SK-N-SH (cell line): ENCODE results near the gene HNRNPF. TPM values are rescaled to one million over a fixed set of nuclear protein-coding genes. Genes with fewer than 3 reads are reported as not detected.
"Not testable (repeated sequence)": the region's sequence is repeated elsewhere in the genome, so short reads cannot be mapped to it uniquely, and the experiment has no call there.

Source experiments
- CTCF ChIA-PET: fragments of 300-600, 350-600 bp; formaldehyde crosslinking; extraction: SDS; loops from one replicate; lab custom pipeline; 2021; lab: Yijun Ruan, JAX
- POLR2A ChIA-PET: fragments of 350-600 bp; sonication (Branson Sonifier 250); formaldehyde crosslinking; extraction: SDS; loops from one replicate; lab custom pipeline; 2020; ENCODE audit warnings: antibody characterized with exemption, inconsistent platforms; lab: Yijun Ruan, JAX
- DNase-seq: peaks from one replicate; pipeline ENCODE4 v3.0.0; 2012
- H2AFZ ChIP-seq: fragments of 200-600 bp; sonication (generic); 2 replicates; pipeline ENCODE4 v1.8.1; 2016; ENCODE audit warnings: antibody characterized with exemption, mild to moderate bottlenecking, low read depth
- H3F3A ChIP-seq: fragments of 200-600 bp; sonication (generic); replicated peaks from 2 replicates; pipeline ENCODE3; 2016; ENCODE audit warnings: antibody characterized with exemption, mild to moderate bottlenecking; ENCODE audit not compliant: insufficient read depth
- H3K27ac ChIP-seq, 2 experiments: fragments of 200-500 bp in 1 of 2; fragments of 200-600 bp in 1 of 2; sonication (Bioruptor generic) in 1 of 2; sonication (generic), shearing (Covaris generic) in 1 of 2; 2 replicates each; pipeline versions ENCODE4 v1.5.1 to v1.6.1; 2014 to 2016; ENCODE audit warnings: low read depth in 2 of 2, inconsistent platforms in 1 of 2, low read length in 1 of 2, mild to moderate bottlenecking in 1 of 2, mixed read lengths in 1 of 2
- H3K27me3 ChIP-seq: fragments of 200-600 bp; sonication (generic), shearing (Covaris generic); 2 replicates; pipeline ENCODE4 v1.6.1; 2016; ENCODE audit warnings: mixed run types; ENCODE audit not compliant: insufficient read depth
- H3K36me3 ChIP-seq, 2 experiments: fragments of 200-500 bp in 1 of 2; fragments of 200-600 bp in 1 of 2; sonication (Bioruptor generic) in 1 of 2; sonication (generic) in 1 of 2; replicated peaks in 1 of 2; 2 replicates each; pipeline versions ENCODE3 to v1.5.1; 2014 to 2016; ENCODE audit warnings: low read length in 1 of 2, mild to moderate bottlenecking in 1 of 2; ENCODE audit not compliant: insufficient read depth in 2 of 2, control insufficient read depth in 1 of 2
- H3K4me1 ChIP-seq, 2 experiments: fragments of 200-500 bp in 1 of 2; fragments of 200-600 bp in 1 of 2; sonication (Bioruptor generic) in 1 of 2; sonication (generic), shearing (Covaris generic) in 1 of 2; 2 replicates each; pipeline versions ENCODE4 v1.5.1 to v1.6.1; 2014 to 2016; ENCODE audit warnings: low read depth in 1 of 2, low read length in 1 of 2, mixed run types in 1 of 2; ENCODE audit not compliant: insufficient read depth in 2 of 2, control insufficient read depth in 1 of 2
- H3K4me2 ChIP-seq: fragments of 200-600 bp; sonication (generic), shearing (Covaris generic); 2 replicates; pipeline ENCODE4 v1.6.1; 2017; ENCODE audit warnings: mixed run types
- H3K4me3 ChIP-seq, 2 experiments: fragments of 200-500 bp in 1 of 2; fragments of 200-600 bp in 1 of 2; sonication (Bioruptor generic) in 1 of 2; sonication (generic), shearing (Covaris generic) in 1 of 2; 2 replicates each; pipeline versions ENCODE4 v1.5.1 to v1.8.1; 2014 to 2016; ENCODE audit warnings: low read depth in 2 of 2, inconsistent platforms in 1 of 2, low read length in 1 of 2, mild to moderate bottlenecking in 1 of 2, mixed read lengths in 1 of 2, moderate library complexity in 1 of 2
- H3K79me2 ChIP-seq: fragments of 200-600 bp; sonication (generic); 2 replicates; pipeline ENCODE4 v1.8.1; 2017; ENCODE audit warnings: mild to moderate bottlenecking; ENCODE audit not compliant: insufficient read depth
- H3K9ac ChIP-seq: fragments of 200-600 bp; sonication (generic); 2 replicates; pipeline ENCODE4 v1.6.1; 2017; ENCODE audit warnings: mixed run types
- H3K9me2 ChIP-seq: fragments of 200-600 bp; sonication (generic); 2 replicates; pipeline ENCODE4 v1.6.1; 2017; ENCODE audit warnings: mixed run types
- H3K9me3 ChIP-seq: fragments of 200-600 bp; sonication (generic); 2 replicates; pipeline ENCODE4 v1.6.1; 2017; ENCODE audit warnings: mixed run types, mild to moderate bottlenecking, moderate library complexity
- H4K20me1 ChIP-seq: fragments of 200-600 bp; sonication (generic); 2 replicates; pipeline ENCODE4 v1.6.1; 2017; ENCODE audit warnings: mild to moderate bottlenecking, mixed run types; ENCODE audit not compliant: insufficient read depth
- CHD2 ChIP-seq: fragments of 150-350 bp; IDR thresholded peaks from 2 replicates; pipeline ENCODE4 v1.6.1; 2018; ENCODE audit warnings: low read length; ENCODE audit not compliant: partially characterized antibody
- CTCF ChIP-seq: fragments of 200-600 bp; sonication (generic); IDR thresholded peaks from 2 replicates; pipeline ENCODE4 v1.6.1; 2017; ENCODE audit warnings: antibody characterized with exemption, mild to moderate bottlenecking, moderate library complexity
- ELF1 ChIP-seq: IDR thresholded peaks from 2 replicates; pipeline ENCODE4 v1.4.0; 2012
- EP300 ChIP-seq, 2 experiments: IDR thresholded peaks; 2 replicates each; pipeline versions ENCODE4 v1.4.0 to v1.6.1; 2012; ENCODE audit warnings: borderline replicate concordance in 1 of 2, low read depth in 1 of 2, low read length in 1 of 2
- FOSL2 ChIP-seq: IDR thresholded peaks from 2 replicates; pipeline ENCODE4 v1.4.0; 2012; ENCODE audit warnings: low read depth, mild to moderate bottlenecking, moderate library complexity, borderline replicate concordance
- GABPA ChIP-seq: IDR thresholded peaks from 2 replicates; pipeline ENCODE4 v1.4.0; 2012; ENCODE audit warnings: low read depth, mild to moderate bottlenecking
- GATA2 ChIP-seq: sonication (generic); formaldehyde crosslinking; IDR thresholded peaks from 2 replicates; pipeline ENCODE4 v1.5.0; 2020; ENCODE audit warnings: mild to moderate bottlenecking, missing genetic modification reagents
- POLR2AphosphoS5 ChIP-seq: IDR thresholded peaks from 2 replicates; pipeline ENCODE4 v1.6.1; 2012; ENCODE audit warnings: low read depth, low read length
- RCOR1 ChIP-seq: fragments of 150-350 bp; IDR thresholded peaks from 2 replicates; pipeline ENCODE4 v1.6.1; 2017; ENCODE audit warnings: antibody characterized with exemption, low read length
- SIN3A ChIP-seq: IDR thresholded peaks from 2 replicates; pipeline ENCODE4 v1.6.1; 2012; ENCODE audit warnings: low read depth, mild to moderate bottlenecking, low read length, moderate library complexity, borderline replicate concordance
- SMC3 ChIP-seq: IDR thresholded peaks from 2 replicates; pipeline ENCODE4 v1.6.1; 2012; ENCODE audit warnings: low read depth, low read length, improper control_type of control experiment
- YY1 ChIP-seq: IDR thresholded peaks from 2 replicates; pipeline ENCODE4 v1.4.0; 2012; ENCODE audit warnings: low read depth, mild to moderate bottlenecking
- WGBS: methylation state at CpG from one replicate; pipeline ENCODE4 v1.1.6; 2017; ENCODE audit warnings: low lambda C conversion rate; 5-methylcytosine and 5-hydroxymethylcytosine counted together
- polyA plus RNA-seq, 3 experiments: library from polyadenylated mRNA; depleted of rRNA; stranded (reverse); fragments of >200 nt; gene quantifications; 2 replicates each; pipeline ENCODE4 v1.2.3, GENCODE V29; 2012
- TF ChIP-seq, protein P1 (sequence below): IDR thresholded peaks from 2 replicates; pipeline ENCODE4; 2012
- TF ChIP-seq, protein P2 (sequence below): fragments of 150-350 bp; IDR thresholded peaks from 2 replicates; pipeline ENCODE4 v1.6.1; 2017; ENCODE audit warnings: antibody characterized with exemption, low read length, low read depth, borderline replicate concordance
- TF ChIP-seq, protein P3 (sequence below): IDR thresholded peaks from 2 replicates; pipeline ENCODE4 v1.4.0; 2012; ENCODE audit warnings: low read depth, borderline replicate concordance

The HNRNPF gene
- polyA plus RNA-seq, 1 of the 3 experiments (the other 2 are of a cell fraction) = 195 TPM

GRCh38 chr10:43458227-43458626 lies 49.2 kb upstream of the HNRNPF start:
- WGBS = 92% methylated on average over 3 of the region's 3 CpGs
- Histone ChIP-seq H3F3A (peaks cover 5% of the 10 kb centered on the region), H3K9me3 (no peaks in the 10 kb centered on the region), H3K4me2 (no peak overlapping the region), H2AFZ (no peak overlapping the region), H3K4me1 (peaks cover 5 to 9% of the 10 kb centered on the region in 2 experiments; a peak in 1 of 4 replicates), H3K27ac (no peak overlapping the region), H4K20me1 (no peaks in the 10 kb centered on the region), H3K79me2 (peaks cover 13% of the 10 kb centered on the region; the same call in 1 of the 2 replicates), H3K27me3 (no peaks in the 10 kb centered on the region), H3K36me3 (no peaks in the 10 kb centered on the region), H3K4me3 (no peak overlapping the region), H3K9ac (no peak overlapping the region), H3K9me2 (no peaks in the 10 kb centered on the region)
- ChIA-PET CTCF (interaction anchor here (1.4 kb wide), 2 partner anchors 27 to 67 kb away, joined by 3 to 5 read pairs; no protein-coding TSS in a partner anchor), POLR2A (interaction anchor here (0.6 kb wide), 1 partner anchor 1522 kb away, joined by 3 read pairs; no protein-coding TSS in a partner anchor)
- DNase-seq = no peak
- TF ChIP-seq EP300 (IDR thresholded peaks at IDR 0.05; ENCODE audit: borderline replicate concordance in 1 of 2, low read depth in 1 of 2, low read length in 1 of 2) = no peak
- no peak for TF ChIP-seq SMC3
- no peak for TF ChIP-seq ELF1
- no peak for TF ChIP-seq CTCF
- no peak for TF ChIP-seq RCOR1
- TF ChIP-seq GATA2 (CRISPR knock-in tag) = no peak
- no peak for TF ChIP-seq POLR2AphosphoS5
- TF ChIP-seq GABPA = no peak
- TF ChIP-seq, protein P1, sequence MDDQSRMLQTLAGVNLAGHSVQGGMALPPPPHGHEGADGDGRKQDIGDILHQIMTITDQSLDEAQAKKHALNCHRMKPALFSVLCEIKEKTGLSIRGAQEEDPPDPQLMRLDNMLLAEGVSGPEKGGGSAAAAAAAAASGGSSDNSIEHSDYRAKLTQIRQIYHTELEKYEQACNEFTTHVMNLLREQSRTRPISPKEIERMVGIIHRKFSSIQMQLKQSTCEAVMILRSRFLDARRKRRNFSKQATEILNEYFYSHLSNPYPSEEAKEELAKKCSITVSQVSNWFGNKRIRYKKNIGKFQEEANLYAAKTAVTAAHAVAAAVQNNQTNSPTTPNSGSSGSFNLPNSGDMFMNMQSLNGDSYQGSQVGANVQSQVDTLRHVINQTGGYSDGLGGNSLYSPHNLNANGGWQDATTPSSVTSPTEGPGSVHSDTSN = no peak
- TF ChIP-seq, protein P2, sequence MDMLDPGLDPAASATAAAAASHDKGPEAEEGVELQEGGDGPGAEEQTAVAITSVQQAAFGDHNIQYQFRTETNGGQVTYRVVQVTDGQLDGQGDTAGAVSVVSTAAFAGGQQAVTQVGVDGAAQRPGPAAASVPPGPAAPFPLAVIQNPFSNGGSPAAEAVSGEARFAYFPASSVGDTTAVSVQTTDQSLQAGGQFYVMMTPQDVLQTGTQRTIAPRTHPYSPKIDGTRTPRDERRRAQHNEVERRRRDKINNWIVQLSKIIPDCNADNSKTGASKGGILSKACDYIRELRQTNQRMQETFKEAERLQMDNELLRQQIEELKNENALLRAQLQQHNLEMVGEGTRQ = no peak
- TF ChIP-seq, protein P3, sequence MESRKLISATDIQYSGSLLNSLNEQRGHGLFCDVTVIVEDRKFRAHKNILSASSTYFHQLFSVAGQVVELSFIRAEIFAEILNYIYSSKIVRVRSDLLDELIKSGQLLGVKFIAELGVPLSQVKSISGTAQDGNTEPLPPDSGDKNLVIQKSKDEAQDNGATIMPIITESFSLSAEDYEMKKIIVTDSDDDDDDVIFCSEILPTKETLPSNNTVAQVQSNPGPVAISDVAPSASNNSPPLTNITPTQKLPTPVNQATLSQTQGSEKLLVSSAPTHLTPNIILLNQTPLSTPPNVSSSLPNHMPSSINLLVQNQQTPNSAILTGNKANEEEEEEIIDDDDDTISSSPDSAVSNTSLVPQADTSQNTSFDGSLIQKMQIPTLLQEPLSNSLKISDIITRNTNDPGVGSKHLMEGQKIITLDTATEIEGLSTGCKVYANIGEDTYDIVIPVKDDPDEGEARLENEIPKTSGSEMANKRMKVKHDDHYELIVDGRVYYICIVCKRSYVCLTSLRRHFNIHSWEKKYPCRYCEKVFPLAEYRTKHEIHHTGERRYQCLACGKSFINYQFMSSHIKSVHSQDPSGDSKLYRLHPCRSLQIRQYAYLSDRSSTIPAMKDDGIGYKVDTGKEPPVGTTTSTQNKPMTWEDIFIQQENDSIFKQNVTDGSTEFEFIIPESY = no peak
- TF ChIP-seq YY1 = no peak
- TF ChIP-seq FOSL2 = no peak
- no peak for TF ChIP-seq CHD2
- no peak for TF ChIP-seq SIN3A

- H3K9me2 ChIP-seq, DNase-seq, H3K36me3 ChIP-seq, H2AFZ ChIP-seq, POLR2A ChIA-PET, H3K4me3 ChIP-seq, H3K4me1 ChIP-seq, H3K27me3 ChIP-seq, CTCF ChIA-PET, H3F3A ChIP-seq, H3K9me3 ChIP-seq, H4K20me1 ChIP-seq: not testable (repeated sequence)
- Histone ChIP-seq H3K9ac (peak overlapping the region; percentile 87; the same call in 1 of the 2 replicates), H3K4me2 (peak overlapping the region; percentile 92; the same call in 1 of the 2 replicates), H3K79me2 (peaks cover 13% of the 10 kb centered on the region; the same call in 1 of the 2 replicates), H3K27ac (peak overlapping the region; percentile 82 to 85; a peak in 2 of 4 replicates)
- 94% methylated on average over 15 of the region's 15 CpGs for WGBS
Observed at GRCh38 chr10:43456561-43456960, 47.6 kb upstream of the HNRNPF start.

GRCh38 chr10:43454025-43454424 lies 45.0 kb upstream of the HNRNPF start:
- H3K4me1 ChIP-seq, H3K36me3 ChIP-seq, H3K9me3 ChIP-seq, H3K9me2 ChIP-seq, DNase-seq, POLR2A ChIA-PET, H3K27me3 ChIP-seq, H3K4me3 ChIP-seq, H4K20me1 ChIP-seq, H3F3A ChIP-seq, H2AFZ ChIP-seq, H3K9ac ChIP-seq: not testable (repeated sequence)
- Histone ChIP-seq H3K4me2 (peak overlapping the region; percentile 92; the same call in 1 of the 2 replicates), H3K79me2 (peaks cover 13% of the 10 kb centered on the region; the same call in 1 of the 2 replicates), H3K27ac (0 out of 4 replicates have a peak overlapping the region, but pooled peaks of 1 of the 2 experiments have one; percentile 82)
- 96% methylated on average over 9 of the region's 9 CpGs for WGBS
- CTCF ChIA-PET = interaction anchor here (1.3 kb wide), 1 partner anchor 17 kb away, joined by 5 read pairs; the partner anchor contains the start of gene ZNF487
